IPS-NIHi11 (cell line): Measurements from ENCODE around the gene CD101.

Experiments used
- DNase-seq: peaks from one replicate; pipeline ENCODE4 v3.0.0; 2012; ENCODE audit warnings: mixed read lengths, low spot score

Gene CD101

GRCh38 chr1:116984406-116985160, 17.0 kb upstream of the CD101 start:
- no peak for DNase-seq

- no peak for DNase-seq
These were observed 14.9 kb upstream of the CD101 start for GRCh38 chr1:116986421-116987255.

GRCh38 chr1:116987256-116987555, 14.4 kb upstream of the CD101 start:
- DNase-seq = no peak

GRCh38 chr1:116988248-116988647, 13.3 kb upstream of the CD101 start:
- no peak for DNase-seq

GRCh38 chr1:116988908-116989307, 12.7 kb upstream of the CD101 start:
- DNase-seq = no peak

GRCh38 chr1:116989835-116990234, 11.7 kb upstream of the CD101 start:
- DNase-seq = no peak

- no peak for DNase-seq
These were observed 10.9 kb upstream of the CD101 start for GRCh38 chr1:116990612-116991151.

GRCh38 chr1:116991171-116991845, 10.3 kb upstream of the CD101 start:
- no peak for DNase-seq

GRCh38 chr1:116991918-116992317, 9.6 kb upstream of the CD101 start:
- no peak for DNase-seq

GRCh38 chr1:116993286-116993685, 8.3 kb upstream of the CD101 start:
- DNase-seq = no peak

- DNase-seq = no peak
These were observed 7.1 kb upstream of the CD101 start for GRCh38 chr1:116994411-116994810.

GRCh38 chr1:116997066-116997465, 4.5 kb upstream of the CD101 start:
- no peak for DNase-seq

- DNase-seq = no peak
These were observed 3.9 kb upstream of the CD101 start for GRCh38 chr1:116997636-116998035.

GRCh38 chr1:116999596-116999995, 2.0 kb upstream of the CD101 start:
- no peak for DNase-seq

- DNase-seq = no peak
These were observed 1.4 kb upstream of the CD101 start for GRCh38 chr1:117000142-117000541.

GRCh38 chr1:117003223-117003875, 1.8 kb downstream of the CD101 start:
- DNase-seq = no peak

GRCh38 chr1:117007719-117008013, 6.1 kb downstream of the CD101 start:
- DNase-seq = no peak

GRCh38 chr1:117008656-117009055, 7.1 kb downstream of the CD101 start:
- DNase-seq = no peak

- no peak for DNase-seq
These were observed 7.6 kb downstream of the CD101 start for GRCh38 chr1:117009132-117009531.

- no peak for DNase-seq
These were observed 8.9 kb downstream of the CD101 start for GRCh38 chr1:117010310-117010969.

GRCh38 chr1:117011334-117011733, 9.8 kb downstream of the CD101 start:
- DNase-seq = no peak

- DNase-seq = no peak
These were observed 11.8 kb downstream of the CD101 start for GRCh38 chr1:117013309-117013858.
